Urothelium cell line (cell line): ENCODE data around the gene CMIP.
A peak's percentile ranks its signal among the peaks of the same experiment; 100 is the strongest.

Experiments used
- DNase-seq: peaks from one replicate; pipeline ENCODE4 v3.0.0; 2011; ENCODE audit warnings: low spot score, mixed read lengths
- FAIRE-seq: peaks from 2 replicates; lab custom pipeline; 2011; peaks lifted over from hg19 to GRCh38; lab: Jason Lieb, UNC

The CMIP gene

GRCh38 chr16:81562174-81562849 is 117.7 kb downstream of the CMIP start:
- DNase-seq, result no peak
- FAIRE-seq, result no peak

- no peak for DNase-seq
- FAIRE-seq, result no peak
These were observed 118.3 kb downstream of the CMIP start for GRCh38 chr16:81562926-81563325.

- FAIRE-seq, result no peak
These were observed 119.9 kb downstream of the CMIP start for GRCh38 chr16:81564421-81564911.

GRCh38 chr16:81565321-81566028 is 120.9 kb downstream of the CMIP start:
- FAIRE-seq, result no peak
- no peak for DNase-seq

More at GRCh38 chr16:81564421-81564911, 119.9 kb downstream of the CMIP start:
- no peak for DNase-seq

- DNase-seq (no peak), FAIRE-seq (no peak)
These were observed 121.7 kb downstream of the CMIP start for GRCh38 chr16:81566086-81567007.

- no peak for DNase-seq
- FAIRE-seq, result no peak
These were observed 122.5 kb downstream of the CMIP start for GRCh38 chr16:81567087-81567486.

GRCh38 chr16:81567987-81568748 is 123.6 kb downstream of the CMIP start:
- DNase-seq, result peak; percentile 89
- FAIRE-seq, result no peak

- FAIRE-seq, result no peak
- no peak for DNase-seq
These were observed 124.1 kb downstream of the CMIP start for GRCh38 chr16:81568749-81569087.

- DNase-seq, result no peak
- FAIRE-seq, result no peak
These were observed 124.9 kb downstream of the CMIP start for GRCh38 chr16:81569361-81570034.

- FAIRE-seq, result no peak
- no peak for DNase-seq
These were observed 125.7 kb downstream of the CMIP start for GRCh38 chr16:81570151-81570846.

- FAIRE-seq, result no peak
These were observed 126.6 kb downstream of the CMIP start for GRCh38 chr16:81571175-81571574.

GRCh38 chr16:81571592-81572385 is 127.2 kb downstream of the CMIP start:
- no peak for DNase-seq
- no peak for FAIRE-seq

More at GRCh38 chr16:81571175-81571574, 126.6 kb downstream of the CMIP start:
- DNase-seq, result no peak

- DNase-seq (no peak), FAIRE-seq (no peak)
These were observed 128.0 kb downstream of the CMIP start for GRCh38 chr16:81572386-81573144.

- no peak for DNase-seq
- FAIRE-seq, result no peak
These were observed 129.0 kb downstream of the CMIP start for GRCh38 chr16:81573533-81574020.

GRCh38 chr16:81574168-81574567 is 129.6 kb downstream of the CMIP start:
- DNase-seq, result no peak
- no peak for FAIRE-seq

GRCh38 chr16:81575307-81575706 is 130.7 kb downstream of the CMIP start:
- DNase-seq (no peak), FAIRE-seq (no peak)

GRCh38 chr16:81575834-81576233 is 131.2 kb downstream of the CMIP start:
- DNase-seq, result no peak
- no peak for FAIRE-seq

GRCh38 chr16:81576696-81577095 is 132.1 kb downstream of the CMIP start:
- FAIRE-seq (no peak), DNase-seq (no peak)
